ENCODE measurements around the gene MACROH2A2.
"Not testable (repeated sequence)": the region's sequence is repeated elsewhere in the genome, so short reads cannot be mapped to it uniquely, and the experiment has no call there.

The MACROH2A2 gene

GRCh38 chr10:70052462-70053217, at the start of gene MACROH2A2:
Gene MACROH2A2, plus strand, starts transcription at chr10:70052846. Its CDS starts 22,813 bp downstream, at chr10:70075659.
- DNase-seq = peak; percentile 68

- no peak for DNase-seq
These were observed 45.4 kb upstream of the MACROH2A2 start for GRCh38 chr10:70007116-70007820.

DNA sequence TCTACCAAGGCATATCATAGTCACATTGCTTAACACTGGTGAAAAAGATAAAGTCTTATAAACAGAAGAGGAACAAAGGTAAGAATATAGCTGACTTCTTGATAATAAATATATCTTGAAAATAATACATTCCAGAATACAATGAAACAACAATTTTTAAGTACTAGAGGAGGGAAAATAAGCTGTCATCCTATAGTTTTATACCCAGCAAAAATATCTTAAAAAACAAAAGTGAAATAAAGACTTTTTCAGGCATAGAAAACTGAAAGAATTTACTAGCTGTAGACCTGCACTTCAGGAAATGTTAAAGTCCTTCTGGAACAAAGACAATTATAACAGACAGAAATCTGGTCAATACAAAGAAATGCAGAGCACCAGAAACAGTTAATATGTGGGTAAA, 21.4 kb upstream of the MACROH2A2 start:
- DNase-seq = no peak

DNA sequence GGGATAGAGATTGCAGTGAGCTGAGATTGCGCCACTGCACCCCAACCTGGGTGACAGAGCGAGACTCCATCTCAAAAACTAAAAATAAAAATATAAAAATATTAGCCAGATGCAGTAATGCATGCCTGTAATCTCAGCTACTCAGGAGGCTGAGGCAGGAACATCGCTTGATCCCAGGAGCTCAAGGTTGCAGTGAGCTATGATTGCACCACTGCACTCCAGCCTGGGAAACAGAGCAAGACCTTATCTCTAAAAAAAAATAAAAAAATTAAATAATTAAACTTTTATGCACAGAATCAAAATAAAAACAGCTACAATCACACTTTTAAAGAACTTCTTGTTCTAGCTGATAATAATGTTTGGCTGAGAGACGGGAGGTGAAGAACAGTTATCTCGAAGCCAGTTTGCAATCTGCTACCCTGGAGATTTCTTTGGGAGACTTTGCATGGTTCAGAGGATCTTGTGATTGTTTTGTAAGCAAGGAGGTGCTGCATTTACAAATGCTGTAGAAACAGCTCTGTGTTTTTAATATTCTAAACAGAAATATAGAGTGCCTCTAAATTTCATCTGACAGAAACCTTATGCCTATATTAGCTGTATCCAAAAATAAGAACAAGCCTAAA, 19.9 kb upstream of the MACROH2A2 start:
- DNase-seq = no peak

GRCh38 chr10:70034232-70034631, 18.4 kb upstream of the MACROH2A2 start:
- DNase-seq = no peak

DNA sequence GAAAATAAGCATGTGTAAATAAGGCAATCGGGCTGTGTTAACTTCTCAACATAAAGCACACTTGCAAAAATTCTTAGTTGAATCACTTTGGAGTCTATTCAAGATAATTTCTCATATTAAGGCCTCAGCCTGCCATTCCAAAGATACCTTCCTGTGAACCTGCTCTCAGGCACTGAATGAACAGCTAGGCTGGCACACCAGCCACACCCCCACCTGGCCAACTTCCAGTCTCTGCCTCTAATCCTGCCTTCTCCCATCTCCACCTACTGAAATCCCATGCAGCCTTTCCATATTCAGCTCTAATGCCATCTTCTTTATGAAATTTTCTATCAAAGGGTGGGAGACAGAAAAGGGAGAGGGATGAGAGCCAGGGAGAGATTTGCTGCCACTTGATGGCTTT, 17.1 kb upstream of the MACROH2A2 start:
- DNase-seq = no peak

DNA sequence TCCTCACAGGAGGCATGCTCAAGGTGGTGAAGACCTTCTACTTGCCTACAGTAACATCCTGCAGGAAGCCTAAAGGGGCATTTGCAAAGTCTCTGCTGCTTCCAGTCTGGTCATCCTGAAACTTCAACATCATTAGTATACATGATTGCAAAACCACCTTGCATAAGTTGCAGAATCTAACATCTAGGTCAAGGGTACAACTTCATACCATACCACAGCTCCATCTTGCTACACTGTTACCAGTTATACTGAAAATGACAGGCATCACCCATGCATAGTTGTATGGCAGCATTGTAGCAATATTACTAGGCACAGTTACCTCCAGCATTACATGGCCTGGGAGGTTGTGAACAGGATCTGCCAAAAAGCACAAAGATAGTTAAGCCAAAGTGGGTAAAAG, 13.7 kb upstream of the MACROH2A2 start:
- DNase-seq = no peak

DNA sequence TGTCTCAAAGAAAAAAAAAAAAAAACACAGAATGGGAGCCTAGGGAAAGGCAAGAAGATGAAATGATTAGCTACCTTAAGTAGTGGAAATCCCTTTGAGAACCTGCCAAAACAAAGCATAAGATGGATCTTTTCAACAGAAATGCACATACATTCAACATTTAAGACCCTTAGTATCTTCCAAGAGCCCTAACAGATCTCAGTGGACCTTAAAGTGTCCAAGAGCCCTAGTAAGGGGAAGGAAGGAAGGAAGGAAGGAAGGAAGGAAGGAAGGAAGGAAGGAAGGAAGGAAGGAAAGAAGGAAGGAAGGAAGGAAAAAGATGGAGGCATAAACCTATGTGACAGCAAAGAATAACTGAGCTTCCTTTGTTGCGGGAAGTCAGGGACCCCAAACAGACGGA, 11.6 kb upstream of the MACROH2A2 start:
- no peak for DNase-seq

DNA sequence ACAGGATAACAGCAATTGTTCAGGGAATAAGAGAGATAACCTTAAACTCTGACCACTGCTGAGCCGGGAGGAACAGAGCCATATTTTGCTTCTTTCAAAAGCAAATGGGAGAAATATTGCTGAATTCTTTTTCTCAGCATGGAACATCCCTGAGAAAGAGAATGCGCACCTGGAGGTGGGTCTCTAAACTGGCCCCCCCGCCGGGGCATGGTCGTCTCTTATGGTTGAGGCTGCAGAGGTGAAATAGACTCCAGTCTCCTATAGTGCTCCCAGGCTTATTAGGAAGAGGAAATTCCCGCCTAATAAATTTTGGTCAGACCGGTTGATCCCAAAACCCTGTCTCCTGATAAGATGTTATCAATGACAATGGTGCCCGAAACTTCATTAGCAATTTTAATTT, 10.9 kb upstream of the MACROH2A2 start:
- DNase-seq = not testable (repeated sequence)

- not testable (repeated sequence) for DNase-seq
These were observed 5.6 kb upstream of the MACROH2A2 start for GRCh38 chr10:70047066-70047465.

GRCh38 chr10:70048030-70048723, 4.5 kb upstream of the MACROH2A2 start:
- no peak for DNase-seq

- DNase-seq = no peak
These were observed 798 bp upstream of the MACROH2A2 start for GRCh38 chr10:70051848-70052247.

DNA sequence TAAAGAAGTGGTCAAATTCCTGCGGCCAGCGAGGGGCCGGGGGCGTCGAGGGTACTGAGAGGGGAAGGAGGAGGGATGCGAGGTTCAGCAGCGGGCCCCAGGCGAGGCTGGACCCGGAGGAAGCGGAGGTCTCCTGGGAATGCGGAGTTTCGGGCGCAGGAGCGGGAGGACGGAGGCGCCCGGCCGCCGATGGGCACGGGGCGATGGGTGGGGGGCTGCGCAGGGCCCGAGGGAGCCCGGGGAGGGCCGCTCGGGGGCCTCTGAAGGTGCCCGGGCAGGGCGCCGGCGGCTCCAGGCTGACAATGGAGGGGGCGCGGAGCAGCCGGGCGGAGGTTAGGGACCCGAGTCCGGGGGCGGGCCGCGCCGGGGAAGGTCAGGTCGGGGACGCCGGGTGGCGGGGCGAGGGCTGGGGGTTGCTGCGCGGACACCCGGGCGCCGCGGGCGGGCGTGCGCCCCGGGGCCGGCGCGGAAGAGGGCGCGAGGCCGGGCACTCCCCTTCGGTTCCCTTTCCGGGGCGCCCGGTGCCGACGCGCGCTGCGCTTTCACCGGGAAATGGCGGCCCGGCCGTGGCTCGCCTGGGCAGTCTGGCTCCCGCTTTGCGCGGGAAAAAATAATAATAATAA, 683 bp downstream of the MACROH2A2 start:
- DNase-seq = no peak

DNA sequence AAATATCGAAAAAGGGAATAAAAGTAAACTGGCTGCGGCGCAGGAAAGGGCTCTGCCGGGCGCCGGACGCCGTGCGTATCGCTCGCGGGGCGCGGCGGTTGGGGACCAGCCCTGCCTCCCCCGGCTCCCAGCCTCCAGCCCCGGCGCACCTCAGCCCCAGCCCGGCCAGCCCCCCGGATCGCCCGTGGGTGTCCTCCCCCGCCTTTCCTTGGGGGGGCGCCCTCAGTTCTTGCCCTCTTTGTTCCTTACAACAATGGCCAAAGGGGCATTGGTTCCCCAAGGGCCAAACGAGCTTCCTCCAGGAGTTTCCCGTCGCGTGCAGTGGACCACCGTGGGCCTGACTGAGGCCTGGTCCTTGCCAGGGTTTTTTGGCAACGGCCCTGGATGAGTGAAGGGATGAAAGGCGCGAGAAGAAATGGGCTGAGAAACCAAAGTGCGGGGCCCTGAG, 1.2 kb downstream of the MACROH2A2 start:
- no peak for DNase-seq

DNA sequence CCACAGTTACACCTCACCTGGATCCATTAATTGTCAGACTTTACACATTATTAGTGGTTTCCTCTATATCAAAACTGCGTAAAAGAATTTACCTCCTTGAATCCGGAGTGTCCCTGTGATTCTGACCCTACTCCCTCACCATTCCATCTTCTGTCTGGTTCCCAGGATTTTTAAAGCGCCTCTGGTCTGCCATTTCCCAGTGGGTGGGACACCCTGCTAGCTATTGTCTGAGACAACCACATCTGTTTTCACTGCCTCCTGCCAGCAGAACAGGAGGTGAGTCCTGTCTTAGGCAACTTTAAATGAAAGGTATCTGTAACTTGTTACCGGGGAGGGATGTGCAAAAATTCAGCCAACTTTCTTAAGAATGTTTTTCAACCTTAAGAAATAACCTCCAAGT, 2.3 kb downstream of the MACROH2A2 start:
- DNase-seq = no peak

GRCh38 chr10:70055550-70055949, 2.9 kb downstream of the MACROH2A2 start:
- DNase-seq = no peak

- no peak for DNase-seq
These were observed 4.7 kb downstream of the MACROH2A2 start for GRCh38 chr10:70057306-70057705.

DNA sequence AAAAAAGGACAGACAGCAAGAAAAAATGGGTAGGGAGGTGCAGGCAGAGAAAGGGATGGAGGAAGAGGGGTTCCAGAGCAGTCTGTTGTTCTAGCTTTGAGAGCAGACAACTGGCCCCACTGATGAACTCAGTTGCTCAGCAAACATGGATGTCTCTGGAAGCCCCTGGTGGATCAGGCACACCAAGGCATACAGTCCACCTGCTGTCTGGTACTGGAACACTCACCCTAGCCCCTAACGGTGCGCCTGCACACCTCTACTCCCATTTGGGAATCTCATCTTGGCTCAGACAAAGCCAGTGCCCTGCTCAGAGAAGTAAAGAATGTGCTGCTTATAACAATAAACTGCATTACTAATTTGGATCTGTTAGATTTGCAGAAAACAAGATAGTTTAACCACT, 7.7 kb downstream of the MACROH2A2 start:
- DNase-seq = no peak

DNA sequence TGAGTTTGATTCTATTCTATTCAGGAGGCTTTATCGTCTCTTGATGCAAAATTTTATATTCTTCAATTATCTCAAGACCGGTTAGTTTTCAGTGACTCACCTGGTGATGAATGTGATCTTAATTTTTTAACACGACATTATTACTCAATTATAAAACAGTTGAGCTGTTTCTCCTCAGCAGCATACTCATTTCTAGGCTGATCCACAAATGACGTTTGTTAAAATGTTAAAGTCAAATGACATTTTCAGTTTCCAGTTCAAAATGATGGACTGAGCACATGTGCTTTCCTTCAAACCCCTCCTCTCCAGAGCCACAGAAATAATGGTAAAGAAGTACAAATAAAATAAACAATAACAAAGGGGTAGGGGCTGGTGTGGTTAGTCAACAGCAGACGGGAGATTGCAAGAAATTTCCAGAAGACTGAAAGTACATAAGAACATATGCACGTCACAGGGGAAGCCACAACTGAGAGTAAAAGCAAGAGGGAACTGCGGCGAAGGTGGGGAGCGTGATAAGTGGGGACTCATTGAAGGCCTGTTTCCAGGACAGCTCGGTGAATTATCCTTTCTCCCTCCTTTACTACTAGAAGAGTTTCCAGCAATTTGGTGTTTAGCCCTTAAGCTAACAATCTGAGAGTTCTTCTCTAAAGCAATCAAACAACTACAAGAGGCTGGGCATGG, 10.9 kb downstream of the MACROH2A2 start:
- DNase-seq = no peak

DNA sequence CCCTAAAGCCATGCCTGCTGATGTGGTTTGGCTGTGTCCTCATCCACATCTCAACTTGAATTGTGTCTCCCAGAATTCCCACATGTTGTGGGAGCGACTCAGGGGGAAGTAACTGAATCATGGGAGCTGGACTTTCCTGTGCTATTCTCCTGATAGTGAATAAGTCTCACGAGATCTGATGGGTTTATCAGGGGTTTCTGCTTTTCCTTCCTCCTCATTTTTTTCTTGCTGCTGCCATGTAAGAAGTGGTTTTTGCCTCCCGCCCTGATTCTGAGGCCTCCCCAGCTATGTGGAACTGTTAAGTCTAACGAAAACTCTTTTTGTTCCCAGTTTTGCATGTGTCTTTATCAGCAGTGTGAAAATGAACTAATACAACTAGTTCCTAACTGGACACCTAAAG, 11.8 kb downstream of the MACROH2A2 start:
- DNase-seq = no peak

GRCh38 chr10:70066190-70066589, 13.5 kb downstream of the MACROH2A2 start:
- no peak for DNase-seq

- no peak for DNase-seq
These were observed 14.9 kb downstream of the MACROH2A2 start for GRCh38 chr10:70067586-70067985.
